HS-27A (cell line): ENCODE data around the gene GLIPR2.
"Not testable (repeated sequence)": the region's sequence is repeated elsewhere in the genome, so short reads cannot be mapped to it uniquely, and the experiment has no call there.

ENCODE experiments used
- DNase-seq: peaks from one replicate; pipeline ENCODE4 v3.0.0-alpha.2; 2012; ENCODE audit warnings: low read depth, missing footprints

Gene GLIPR2

DNA sequence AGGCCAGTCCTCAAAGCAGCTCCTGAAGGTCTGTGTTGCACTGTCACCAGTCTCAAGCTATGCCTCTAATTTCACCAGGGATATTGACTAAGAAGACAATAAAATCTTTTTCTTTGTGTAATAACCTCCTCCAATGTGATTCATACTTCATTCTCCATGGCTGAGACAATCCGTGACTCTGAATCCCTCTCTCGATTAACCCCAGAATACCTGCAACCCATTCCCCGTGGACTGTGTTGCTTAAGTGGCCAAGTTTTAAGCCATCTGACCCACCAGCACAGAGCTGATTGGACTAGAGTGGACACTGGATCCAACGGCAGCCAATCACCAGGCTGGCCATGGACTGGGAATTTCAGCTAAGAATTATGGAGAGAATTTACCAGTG is 27.2 kb downstream of the GLIPR2 start:
- no peak for DNase-seq

- DNase-seq: no peak
These were observed 27.8 kb downstream of the GLIPR2 start for GRCh38 chr9:36164372-36164771.

DNA sequence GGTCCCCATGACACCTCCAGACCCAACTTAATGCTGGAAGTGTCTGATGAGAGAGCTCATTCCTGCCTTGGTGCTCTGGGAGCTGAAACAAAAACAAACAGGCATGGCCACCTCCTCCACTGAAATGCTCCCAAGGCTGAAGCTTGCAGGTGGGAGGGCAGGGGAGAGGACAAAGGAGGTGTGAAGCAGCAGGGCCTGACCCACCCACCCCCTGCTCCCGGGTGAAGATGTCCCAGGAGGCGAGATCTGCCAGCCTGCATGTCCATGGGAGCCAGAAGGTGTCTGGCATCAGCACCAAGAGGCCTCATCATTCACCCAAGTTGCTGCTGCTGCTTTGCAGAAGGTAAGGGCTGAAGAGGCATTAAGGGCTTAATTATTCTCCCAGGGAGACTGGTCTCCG is 28.5 kb downstream of the GLIPR2 start:
- no peak for DNase-seq

GRCh38 chr9:36165826-36166167 is 29.3 kb downstream of the GLIPR2 start:
- no peak for DNase-seq

DNA sequence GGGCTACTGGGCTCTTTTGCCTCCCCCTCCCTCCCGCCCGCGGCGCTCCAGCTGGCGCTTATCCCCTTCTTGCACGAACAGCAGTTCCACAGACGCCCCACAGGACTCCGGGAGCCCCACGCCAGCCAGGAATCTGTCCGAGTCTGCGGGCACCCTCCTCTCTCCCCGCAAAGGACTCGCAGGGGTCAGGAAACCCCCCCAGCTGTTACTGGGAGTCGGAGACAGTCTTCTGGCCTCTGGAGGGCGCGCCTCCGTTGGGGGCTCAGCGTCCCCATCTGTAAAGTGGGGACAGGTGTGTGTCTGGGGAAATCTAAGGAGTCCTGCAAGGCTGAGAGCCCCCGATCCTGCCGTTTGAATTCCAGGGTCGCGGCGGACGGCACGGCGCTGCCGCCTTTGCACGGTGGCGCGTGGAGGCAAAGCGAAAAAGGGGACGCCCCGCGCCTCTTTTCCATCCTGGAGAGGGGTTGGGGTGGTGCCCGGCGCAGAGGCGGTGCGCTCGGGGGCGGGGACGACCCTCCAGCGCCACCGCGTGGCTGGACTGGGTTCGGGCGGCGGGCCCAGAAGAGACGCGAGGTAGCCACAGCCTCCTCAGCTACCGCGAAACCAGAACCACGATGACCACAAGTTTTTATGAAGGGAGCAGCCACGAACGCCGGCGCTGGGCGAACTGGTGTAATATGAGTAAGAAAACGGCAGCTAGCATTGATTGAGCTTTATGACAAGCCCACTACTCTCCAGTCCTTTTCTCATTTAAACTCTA is 29.8 kb downstream of the GLIPR2 start:
- DNase-seq: peak; percentile 68

DNA sequence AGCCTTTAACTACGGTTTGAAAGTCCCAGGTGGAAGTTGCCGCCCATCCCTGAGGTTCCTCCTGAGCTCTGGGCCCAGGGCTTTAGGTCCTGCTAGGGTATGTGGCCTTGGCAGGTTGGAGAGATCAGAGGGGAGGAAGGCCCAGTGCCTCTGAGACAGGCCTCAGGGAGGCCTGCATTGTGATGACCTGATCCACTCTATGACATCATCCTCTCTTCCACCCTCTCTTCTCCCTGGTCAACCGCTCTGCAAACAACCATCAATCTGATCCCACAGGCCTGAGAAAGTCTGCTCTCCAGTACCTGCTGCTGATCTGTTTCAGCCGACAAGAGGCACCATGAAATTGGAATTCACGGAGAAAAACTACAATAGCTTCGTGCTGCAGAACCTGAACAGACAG is 32.6 kb downstream of the GLIPR2 start, which contains the start of gene CCIN:
Gene CCIN (plus strand): TSS at position 223 of the 400 bp plus-strand sequence. CDS start 115 bp downstream, at position 338.
- DNase-seq: no peak

GRCh38 chr9:36169708-36170107 is 33.2 kb downstream of the GLIPR2 start:
- no peak for DNase-seq

- DNase-seq: no peak
These were observed 34.0 kb downstream of the GLIPR2 start for GRCh38 chr9:36170531-36170930.

- no peak for DNase-seq
These were observed 37.3 kb downstream of the GLIPR2 start for GRCh38 chr9:36173861-36174260.

DNA sequence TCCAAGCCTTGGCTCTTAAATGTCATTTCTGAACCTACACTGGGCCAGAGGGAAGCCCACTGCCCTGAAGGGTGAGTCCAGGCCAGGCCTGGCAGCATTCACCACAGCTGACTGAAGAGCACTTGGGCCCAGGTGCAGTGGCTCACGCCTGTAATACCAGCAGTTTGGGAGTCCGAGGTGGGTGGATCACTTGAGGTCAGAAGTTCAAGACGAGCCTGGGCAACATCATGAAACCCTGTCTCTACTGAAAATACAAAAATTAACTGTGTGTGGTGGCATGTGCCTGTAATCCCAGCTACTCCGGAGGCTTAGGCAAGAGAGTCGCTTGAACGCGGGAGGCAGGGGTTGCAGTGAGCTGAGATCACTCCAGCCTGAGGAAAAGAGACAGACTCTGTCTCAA is 37.7 kb downstream of the GLIPR2 start:
- DNase-seq: no peak

DNA sequence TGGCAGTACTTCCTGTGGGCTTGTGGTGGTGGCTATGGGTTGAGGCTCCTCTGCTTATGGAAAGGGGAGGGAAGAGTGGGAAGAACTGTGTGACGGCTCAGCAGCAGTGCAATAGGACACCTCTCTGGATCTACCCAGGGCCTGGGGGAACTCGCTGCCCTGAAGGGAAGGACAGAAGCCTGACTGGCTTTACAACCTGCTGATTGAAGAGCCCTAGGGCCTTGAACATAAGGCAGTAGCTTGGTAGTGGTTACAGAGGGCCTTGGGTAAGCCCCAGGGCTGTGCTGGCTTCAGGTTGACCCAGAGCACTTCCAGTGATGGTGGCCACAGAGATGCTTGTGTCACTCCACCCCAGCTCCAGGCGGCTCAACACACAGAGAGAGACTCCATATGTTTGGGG is 38.2 kb downstream of the GLIPR2 start:
- no peak for DNase-seq

DNA sequence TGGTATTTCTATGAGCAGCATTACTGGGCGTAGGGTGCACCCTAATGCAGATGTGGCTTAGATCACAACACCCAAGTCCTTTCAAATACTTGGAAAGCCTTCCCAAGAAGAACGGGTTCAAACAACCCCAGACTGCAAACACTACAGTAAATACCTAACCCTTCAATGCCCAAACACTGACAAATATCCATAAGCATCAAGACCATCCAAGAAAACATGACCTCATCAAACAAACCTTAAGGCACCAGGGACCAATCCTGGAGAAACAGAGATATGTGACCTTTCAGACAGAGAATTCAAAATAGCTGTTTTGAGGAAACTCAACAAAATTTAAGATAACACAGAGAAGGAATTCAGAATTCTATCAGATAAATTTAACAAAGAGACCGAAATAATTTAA is 38.7 kb downstream of the GLIPR2 start:
- DNase-seq: not testable (repeated sequence)

GRCh38 chr9:36176496-36176895 is 40.0 kb downstream of the GLIPR2 start:
- not testable (repeated sequence) for DNase-seq

DNA sequence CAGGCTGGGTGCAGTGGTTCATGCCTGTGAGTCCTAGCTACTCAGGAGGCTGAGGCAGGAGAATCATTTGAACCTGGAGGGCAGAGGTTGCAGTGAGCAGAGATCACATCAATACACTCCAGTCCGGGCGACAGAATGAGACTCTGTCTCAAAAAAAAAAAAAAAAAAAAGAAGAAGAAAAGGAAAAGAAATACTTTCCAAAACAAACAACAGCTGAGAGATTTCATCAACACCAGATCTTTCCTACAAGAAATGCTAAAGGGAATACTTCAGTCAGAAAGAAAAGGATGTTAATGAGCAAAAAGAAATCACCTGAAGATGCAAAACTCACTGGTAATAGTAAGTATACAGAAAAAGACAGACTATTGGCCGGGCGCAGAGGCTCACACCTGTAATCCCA is 41.0 kb downstream of the GLIPR2 start:
- DNase-seq: no peak

DNA sequence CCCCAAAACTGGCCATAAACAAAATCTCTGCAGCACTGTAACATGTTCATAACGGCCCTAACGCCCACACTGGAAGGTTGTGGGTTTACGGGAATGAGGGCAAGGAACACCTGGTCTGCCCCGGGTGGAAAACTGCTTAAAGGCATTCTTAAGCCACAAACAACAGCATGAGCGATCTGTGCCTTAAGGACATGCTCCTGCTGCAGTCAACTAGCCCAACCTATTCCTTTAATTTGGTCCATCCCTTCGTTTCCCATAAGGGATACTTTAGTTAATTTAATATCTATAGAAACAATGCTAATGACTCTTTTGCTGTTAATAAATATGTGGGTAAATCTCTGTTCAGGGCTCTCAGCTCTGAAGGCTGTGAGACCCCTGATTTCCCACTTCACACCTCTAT is 43.7 kb downstream of the GLIPR2 start:
- DNase-seq: not testable (repeated sequence)

DNA sequence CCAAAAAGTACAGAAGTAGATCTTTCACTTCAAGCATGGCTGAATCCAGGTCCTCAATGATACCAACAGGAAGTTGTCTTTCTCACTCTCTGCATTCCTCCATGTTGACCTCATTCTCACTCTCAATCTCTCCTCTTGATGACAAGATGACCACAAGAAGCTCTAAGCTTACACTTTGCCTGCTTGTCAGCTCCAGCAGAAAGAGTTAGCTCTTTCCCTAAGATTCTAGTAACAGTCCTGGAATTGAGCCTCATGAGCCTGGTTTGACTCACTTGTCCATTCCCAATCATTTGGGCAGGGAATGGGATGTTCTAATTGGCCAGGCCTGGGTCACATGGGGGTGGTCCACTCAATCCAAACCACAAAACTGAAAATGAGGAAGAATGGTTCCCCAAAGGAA is 50.9 kb downstream of the GLIPR2 start:
- peak; percentile 52 for DNase-seq

GRCh38 chr9:36188212-36188611 is 51.7 kb downstream of the GLIPR2 start:
- no peak for DNase-seq

- DNase-seq: no peak
These were observed 53.4 kb downstream of the GLIPR2 start for GRCh38 chr9:36189976-36190375.

- DNase-seq: peak; percentile 99
These were observed 54.1 kb downstream of the GLIPR2 start, which contains the start of gene CLTA for GRCh38 chr9:36190388-36191289. TSS of gene CLTA (plus strand) at chr9:36190921. CDS start at chr9:36191057, 136 bp downstream.

DNA sequence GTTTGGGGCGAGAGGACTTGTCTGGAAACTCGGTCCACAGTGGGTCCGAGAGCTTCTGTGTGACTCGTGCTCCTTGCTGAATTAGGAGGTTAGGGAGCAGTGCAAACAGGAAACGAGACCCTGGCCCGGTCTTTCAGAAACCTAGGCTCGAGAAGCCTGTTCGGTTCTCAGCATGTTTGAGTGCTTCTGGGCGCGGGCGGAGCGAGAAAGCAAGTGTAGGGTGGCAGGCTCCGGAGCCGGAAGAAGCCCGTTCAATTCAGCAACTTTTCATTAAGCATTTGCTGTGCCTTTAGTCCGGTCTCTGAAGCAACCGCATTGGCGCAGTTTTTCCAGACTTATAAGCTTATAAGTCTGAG is 54.7 kb downstream of the GLIPR2 start:
- no peak for DNase-seq

DNA sequence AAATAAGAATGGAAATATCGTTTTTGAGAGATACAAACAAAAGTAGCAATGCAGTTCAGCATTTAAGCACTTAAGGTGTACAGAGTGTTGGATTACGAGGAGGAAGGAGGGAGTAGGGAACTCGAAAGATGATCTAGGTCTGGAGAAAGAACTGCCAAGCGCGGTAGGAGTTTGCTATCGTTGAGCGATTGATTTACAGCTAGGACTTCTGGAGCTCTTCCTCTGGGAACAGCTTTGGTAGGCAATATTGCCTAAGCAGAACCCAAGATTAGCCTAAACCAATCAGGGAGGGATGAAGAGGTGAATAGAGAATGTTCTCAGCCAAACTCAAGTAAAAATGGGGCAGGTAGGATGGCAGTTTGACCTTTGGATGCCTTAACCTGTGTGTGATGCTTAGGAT is 55.2 kb downstream of the GLIPR2 start:
- no peak for DNase-seq

- no peak for DNase-seq
These were observed 55.7 kb downstream of the GLIPR2 start for GRCh38 chr9:36192196-36192595.

DNA sequence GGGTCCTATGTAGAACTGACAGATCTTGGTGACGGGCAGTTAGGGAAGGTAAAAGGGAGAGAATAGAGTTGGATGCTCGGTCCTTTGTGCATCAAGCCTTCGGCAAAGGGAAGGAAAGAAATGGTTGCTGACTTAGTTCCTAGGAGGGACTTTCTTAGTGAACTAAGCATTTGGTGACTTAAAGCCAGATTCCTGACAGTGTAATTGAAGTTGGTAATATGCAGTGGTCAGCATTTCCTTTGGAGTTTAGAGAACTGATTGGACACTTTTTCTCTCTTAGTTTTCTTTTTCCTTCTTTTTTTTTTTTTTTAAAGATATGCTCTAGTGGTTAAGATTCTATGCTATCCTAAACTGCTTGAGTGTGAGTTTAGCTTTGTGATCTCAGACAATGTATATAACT is 56.5 kb downstream of the GLIPR2 start:
- no peak for DNase-seq
